Stimulated activated memory B cell treated with anti-CD40 and anti-IgM and Interleukin-4, amounts not matched to agents 10 μg/mL and 1 μg/mL and 100 μg/mL, for 72 hours (primary cell): ENCODE results near the gene SLC8A1.

Experiments
- ATAC-seq: fragments of 150-1000 bp; cut with Tn5 transposase; 2 replicates; pipeline ENCODE4 v1.10.0; 2021
- H3K27ac Mint-ChIP-seq: one replicate; pipeline ENCODE4 v1.8.0; 2022; ENCODE audit warnings: mild to moderate bottlenecking, mixed read lengths
- H3K27me3 Mint-ChIP-seq: one replicate; pipeline ENCODE4 v1.8.0; 2022; ENCODE audit warnings: mixed read lengths
- H3K36me3 Mint-ChIP-seq: one replicate; pipeline ENCODE4 v1.8.0; 2022; ENCODE audit warnings: mixed read lengths
- H3K4me1 Mint-ChIP-seq: one replicate; pipeline ENCODE4 v1.8.0; 2022; ENCODE audit warnings: mixed read lengths
- H3K4me3 Mint-ChIP-seq: one replicate; pipeline ENCODE4 v1.8.0; 2022; ENCODE audit warnings: mild to moderate bottlenecking, moderate library complexity, mixed read lengths
- H3K9me3 Mint-ChIP-seq: one replicate; pipeline ENCODE4 v1.8.0; 2022; ENCODE audit warnings: mixed read lengths

SLC8A1 gene

GRCh38 chr2:40261042-40261441, 190.8 kb downstream of the SLC8A1 start:
- Mint-ChIP-seq H3K9me3 (no peaks in the 10 kb centered on the region), H3K36me3 (no peaks in the 10 kb centered on the region), H3K27me3 (no peaks in the 10 kb centered on the region), H3K4me3 (no peak overlapping the region), H3K27ac (no peak overlapping the region), H3K4me1 (peaks cover 8% of the 10 kb centered on the region)
- ATAC-seq = no peak

DNA sequence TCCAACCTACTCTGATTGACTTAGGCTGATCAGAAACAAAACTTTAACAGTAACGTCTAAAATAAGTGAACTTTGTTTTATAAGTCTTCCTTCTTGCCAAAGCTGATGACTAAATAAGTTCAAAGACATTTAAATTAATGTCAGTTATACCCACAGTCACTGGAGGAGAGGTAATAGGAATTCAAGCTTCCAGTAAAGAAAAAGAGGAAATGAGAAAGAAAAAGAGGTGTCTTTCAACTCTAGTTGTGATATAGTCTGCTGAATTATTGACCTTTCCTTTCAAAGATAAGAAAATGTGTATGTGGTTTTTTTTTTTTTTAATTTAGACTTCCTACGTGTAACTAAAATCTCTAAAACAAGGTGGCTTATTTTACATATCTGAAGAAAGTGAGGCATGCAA, 191.5 kb downstream of the SLC8A1 start:
- ATAC-seq = no peak

DNA sequence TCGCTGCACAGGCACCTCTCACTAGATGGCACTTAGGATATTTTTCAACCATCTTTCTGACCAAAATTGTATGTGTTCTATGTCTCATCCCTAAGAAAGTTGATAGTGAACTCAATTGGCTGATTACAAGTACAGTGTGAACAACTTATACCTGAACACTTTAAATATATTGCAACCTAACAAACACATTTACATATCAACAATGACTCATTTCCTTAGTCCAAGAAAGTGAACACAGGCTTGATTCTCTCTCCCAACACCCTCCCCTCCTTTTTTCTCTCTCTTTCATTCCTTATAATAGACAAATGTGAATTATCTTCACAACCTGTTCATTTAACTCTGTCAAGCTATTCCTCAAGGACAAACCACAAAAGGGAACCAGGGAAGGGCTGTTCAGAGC, 192.0 kb downstream of the SLC8A1 start:
- Mint-ChIP-seq H3K9me3 (no peaks in the 10 kb centered on the region), H3K27ac (no peak overlapping the region), H3K36me3 (no peaks in the 10 kb centered on the region), H3K27me3 (no peaks in the 10 kb centered on the region), H3K4me1 (peaks cover 8% of the 10 kb centered on the region), H3K4me3 (no peak overlapping the region)
- ATAC-seq = no peak

More for the DNA sequence above, 191.5 kb downstream of the SLC8A1 start:
- H3K4me1 Mint-ChIP-seq = peaks cover 8% of the 10 kb centered on the region
- H3K27ac Mint-ChIP-seq = no peak overlapping the region
- no peaks in the 10 kb centered on the region for H3K36me3 Mint-ChIP-seq
- H3K27me3 Mint-ChIP-seq = no peaks in the 10 kb centered on the region
- no peak overlapping the region for H3K4me3 Mint-ChIP-seq
- no peaks in the 10 kb centered on the region for H3K9me3 Mint-ChIP-seq

- ATAC-seq = no peak
- Mint-ChIP-seq H3K27me3 (no peaks in the 10 kb centered on the region), H3K9me3 (no peaks in the 10 kb centered on the region), H3K27ac (no peak overlapping the region), H3K4me1 (peaks cover 8% of the 10 kb centered on the region), H3K36me3 (no peaks in the 10 kb centered on the region), H3K4me3 (no peak overlapping the region)
Observed at GRCh38 chr2:40258135-40258457, 193.8 kb downstream of the SLC8A1 start.

GRCh38 chr2:40257340-40258134, 194.4 kb downstream of the SLC8A1 start:
- H3K27ac Mint-ChIP-seq = no peak overlapping the region
- H3K36me3 Mint-ChIP-seq = no peaks in the 10 kb centered on the region
- H3K4me3 Mint-ChIP-seq = no peak overlapping the region
- no peak for ATAC-seq
- H3K4me1 Mint-ChIP-seq = peaks cover 8% of the 10 kb centered on the region
- no peaks in the 10 kb centered on the region for H3K27me3 Mint-ChIP-seq
- no peaks in the 10 kb centered on the region for H3K9me3 Mint-ChIP-seq

DNA sequence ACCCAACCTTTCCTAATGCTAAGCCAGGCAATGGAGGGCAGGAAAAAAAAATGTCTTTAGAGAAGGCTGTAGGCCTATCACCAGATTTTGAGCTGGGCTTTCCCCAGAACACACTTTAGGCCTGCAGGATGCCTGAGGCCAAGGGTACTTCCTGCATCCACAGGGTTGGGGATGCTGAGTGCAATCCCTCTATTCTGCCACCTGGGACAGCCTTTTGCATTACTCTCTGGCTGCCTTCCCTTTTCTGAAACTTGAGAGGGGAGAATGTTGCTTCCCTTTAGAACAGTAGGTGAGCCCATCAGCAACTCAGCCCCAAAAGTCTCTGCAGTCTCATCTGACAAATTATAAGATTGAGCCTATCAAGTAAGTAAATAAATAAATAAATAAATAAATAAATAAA, 195.2 kb downstream of the SLC8A1 start:
- no peak for ATAC-seq
- Mint-ChIP-seq H3K4me3 (no peak overlapping the region), H3K4me1 (peaks cover 8% of the 10 kb centered on the region), H3K27ac (no peak overlapping the region), H3K9me3 (no peaks in the 10 kb centered on the region), H3K27me3 (no peaks in the 10 kb centered on the region), H3K36me3 (no peaks in the 10 kb centered on the region)

- Mint-ChIP-seq H3K9me3 (no peaks in the 10 kb centered on the region), H3K27me3 (no peaks in the 10 kb centered on the region), H3K4me1 (peaks cover 8% of the 10 kb centered on the region), H3K4me3 (no peak overlapping the region), H3K27ac (no peak overlapping the region), H3K36me3 (no peaks in the 10 kb centered on the region)
- ATAC-seq = no peak
Observed at GRCh38 chr2:40256008-40256407, 195.9 kb downstream of the SLC8A1 start.

GRCh38 chr2:40255103-40255502, 196.8 kb downstream of the SLC8A1 start:
- Mint-ChIP-seq H3K27ac (no peak overlapping the region), H3K27me3 (no peaks in the 10 kb centered on the region), H3K9me3 (no peaks in the 10 kb centered on the region), H3K36me3 (no peaks in the 10 kb centered on the region), H3K4me1 (peaks cover 2% of the 10 kb centered on the region), H3K4me3 (no peak overlapping the region)
- no peak for ATAC-seq

DNA sequence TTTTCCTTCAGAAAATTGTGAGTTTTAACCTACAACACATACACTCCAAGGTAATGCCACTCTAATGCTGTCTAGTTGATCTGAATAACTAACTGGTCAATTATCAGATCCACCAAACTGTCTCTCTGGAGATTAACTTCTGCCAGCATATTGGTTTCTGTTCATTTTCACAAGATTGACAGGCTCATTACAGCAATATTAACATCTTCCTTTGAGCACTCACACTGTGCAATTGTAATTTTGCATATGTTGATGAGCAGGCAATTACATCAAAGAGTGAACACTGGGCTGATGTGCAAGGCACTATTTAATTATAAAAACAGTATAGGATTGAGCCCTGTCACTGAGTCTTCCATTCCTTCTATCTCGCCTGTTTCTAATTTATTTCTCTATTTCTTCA, 197.3 kb downstream of the SLC8A1 start:
- Mint-ChIP-seq H3K27me3 (no peaks in the 10 kb centered on the region), H3K36me3 (no peaks in the 10 kb centered on the region), H3K9me3 (no peaks in the 10 kb centered on the region), H3K4me3 (no peak overlapping the region), H3K4me1 (no peaks in the 10 kb centered on the region), H3K27ac (no peak overlapping the region)
- ATAC-seq = no peak

- H3K9me3 Mint-ChIP-seq = no peaks in the 10 kb centered on the region
- no peak overlapping the region for H3K4me3 Mint-ChIP-seq
- no peak for ATAC-seq
- no peaks in the 10 kb centered on the region for H3K27me3 Mint-ChIP-seq
- no peak overlapping the region for H3K27ac Mint-ChIP-seq
- H3K36me3 Mint-ChIP-seq = no peaks in the 10 kb centered on the region
- H3K4me1 Mint-ChIP-seq = no peaks in the 10 kb centered on the region
Observed at GRCh38 chr2:40251137-40251536, 200.8 kb downstream of the SLC8A1 start.

DNA sequence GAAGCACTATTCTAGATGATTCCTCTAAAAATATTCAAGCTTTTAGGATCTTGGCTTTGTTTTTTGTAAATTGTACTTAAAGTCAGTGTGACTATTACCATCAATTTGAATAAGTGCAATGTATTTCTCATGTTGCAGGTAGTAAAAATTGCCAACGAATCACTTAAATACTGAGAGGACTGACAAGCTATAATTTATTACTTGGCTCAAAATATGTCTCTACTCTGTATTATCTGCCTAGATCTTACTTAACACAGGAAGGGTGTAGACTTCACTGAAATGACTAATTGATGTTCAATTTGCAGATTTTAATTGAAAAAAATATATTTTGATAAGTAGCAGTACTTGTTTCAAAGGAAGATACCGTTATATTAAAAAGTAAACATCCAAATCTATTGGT, 202.3 kb downstream of the SLC8A1 start:
- no peaks in the 10 kb centered on the region for H3K9me3 Mint-ChIP-seq
- no peaks in the 10 kb centered on the region for H3K27me3 Mint-ChIP-seq

DNA sequence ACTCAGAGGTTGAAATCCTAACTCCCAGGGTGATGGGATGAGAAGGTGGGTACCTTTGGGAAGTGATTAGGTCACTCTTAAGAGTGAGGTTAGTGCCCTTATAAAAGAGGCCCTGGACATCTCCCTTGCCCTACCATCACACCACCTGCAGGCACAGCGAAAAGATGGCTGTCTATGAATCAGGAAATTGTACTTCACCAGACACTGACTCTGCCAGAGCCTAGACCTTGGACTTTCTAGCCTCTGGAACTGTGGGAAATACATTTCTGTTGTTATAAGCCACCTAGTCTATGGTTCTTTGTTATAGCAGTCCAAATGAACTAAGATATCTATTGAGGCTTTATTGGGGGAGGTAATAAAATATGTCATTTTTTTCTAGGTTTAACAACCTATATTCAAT, 203.6 kb downstream of the SLC8A1 start:
- Mint-ChIP-seq H3K36me3 (no peaks in the 10 kb centered on the region), H3K27ac (no peak overlapping the region), H3K9me3 (no peaks in the 10 kb centered on the region), H3K4me1 (no peaks in the 10 kb centered on the region), H3K27me3 (no peaks in the 10 kb centered on the region), H3K4me3 (no peak overlapping the region)
- no peak for ATAC-seq

More for the DNA sequence above, 202.3 kb downstream of the SLC8A1 start:
- ATAC-seq = no peak
- Mint-ChIP-seq H3K36me3 (no peaks in the 10 kb centered on the region), H3K27ac (no peak overlapping the region), H3K4me1 (no peaks in the 10 kb centered on the region), H3K4me3 (no peak overlapping the region)

GRCh38 chr2:40244675-40245074, 207.2 kb downstream of the SLC8A1 start:
- ATAC-seq = peak; percentile 48
- Mint-ChIP-seq H3K4me1 (no peaks in the 10 kb centered on the region), H3K27ac (no peak overlapping the region), H3K27me3 (no peaks in the 10 kb centered on the region), H3K36me3 (no peaks in the 10 kb centered on the region), H3K9me3 (no peaks in the 10 kb centered on the region), H3K4me3 (no peak overlapping the region)

DNA sequence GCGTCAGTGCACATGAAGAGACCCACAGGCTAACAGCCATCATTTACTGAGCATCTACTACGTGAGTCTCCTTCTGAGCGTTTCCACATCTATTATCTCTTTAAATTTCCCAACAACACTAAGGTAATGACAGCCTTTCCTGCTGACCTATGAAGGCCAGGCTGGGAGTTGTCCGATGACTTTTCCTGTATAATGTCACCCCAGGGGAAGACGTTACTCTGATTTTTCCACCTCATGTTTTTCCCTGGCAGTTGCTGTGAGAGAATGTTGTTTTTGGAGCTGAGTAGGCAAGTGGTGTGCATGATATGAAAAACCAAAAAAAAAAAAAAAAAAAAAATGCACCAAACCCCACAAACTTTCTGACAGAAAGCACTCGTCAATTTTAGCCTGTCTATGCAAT, 207.6 kb downstream of the SLC8A1 start:
- Mint-ChIP-seq H3K27ac (no peak overlapping the region), H3K4me1 (no peaks in the 10 kb centered on the region), H3K27me3 (no peaks in the 10 kb centered on the region), H3K9me3 (no peaks in the 10 kb centered on the region), H3K4me3 (no peak overlapping the region), H3K36me3 (no peaks in the 10 kb centered on the region)
- no peak for ATAC-seq

- H3K4me3 Mint-ChIP-seq = no peak overlapping the region
- no peaks in the 10 kb centered on the region for H3K27me3 Mint-ChIP-seq
- no peaks in the 10 kb centered on the region for H3K9me3 Mint-ChIP-seq
Observed at GRCh38 chr2:40243581-40244187, 208.2 kb downstream of the SLC8A1 start.

GRCh38 chr2:40242315-40242714, 209.6 kb downstream of the SLC8A1 start:
- no peak for ATAC-seq
- Mint-ChIP-seq H3K36me3 (no peaks in the 10 kb centered on the region), H3K4me1 (no peaks in the 10 kb centered on the region), H3K27me3 (no peaks in the 10 kb centered on the region), H3K9me3 (no peaks in the 10 kb centered on the region), H3K27ac (no peak overlapping the region), H3K4me3 (no peak overlapping the region)

More at GRCh38 chr2:40243581-40244187, 208.2 kb downstream of the SLC8A1 start:
- Mint-ChIP-seq H3K4me1 (no peaks in the 10 kb centered on the region), H3K36me3 (no peaks in the 10 kb centered on the region), H3K27ac (no peak overlapping the region)
- no peak for ATAC-seq
